ENCODE data around the gene PIP4K2C. TPM values are rescaled to one million over a fixed set of nuclear protein-coding genes. Genes with fewer than 3 reads are reported as not detected.

Gene PIP4K2C
- total RNA-seq, 4 donors from 2014 or later: 38.4 to 308 (median 45.8) TPM

DNA sequence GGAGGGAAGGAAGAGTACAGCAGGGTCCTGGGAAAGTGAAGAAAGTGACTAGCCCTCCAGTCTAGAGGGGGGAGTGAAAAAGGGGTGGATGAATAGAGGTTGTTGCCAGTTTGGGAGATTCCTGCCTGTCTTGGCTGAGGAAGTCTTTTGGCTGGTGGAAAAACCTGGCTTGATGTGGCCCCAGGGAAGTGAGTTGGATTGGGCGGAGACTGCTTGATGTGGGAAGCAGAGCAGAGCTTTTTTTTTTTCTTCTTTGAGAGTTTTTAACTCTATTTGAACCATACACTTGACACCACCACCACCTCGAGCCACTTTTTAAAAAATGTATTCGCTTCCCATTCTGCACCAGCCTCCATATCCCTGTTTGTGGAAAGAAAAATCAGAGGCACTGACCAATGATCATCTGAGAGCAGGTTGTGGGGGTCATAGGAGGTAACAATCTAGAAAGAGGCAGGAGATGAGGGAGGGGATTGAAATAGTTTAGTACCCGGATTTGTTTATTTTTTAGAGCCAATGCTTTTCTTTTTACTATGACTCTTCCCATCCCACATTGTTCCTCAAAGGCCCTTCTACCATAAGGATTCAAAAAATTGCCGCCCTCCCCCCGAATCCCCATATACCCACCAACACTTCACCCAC lies 12.9 kb downstream of the PIP4K2C start:
- 30 to 35% methylated on average over 6 of the region's 6 CpGs for WGBS, 2 donors (ENCODE audit: low coverage in 1 of 2)
- H3K4me3 ChIP-seq: peak overlapping the region; percentile 54 to 94 (median 58)
- no peaks in the 10 kb centered on the region for H3K9me3 ChIP-seq
- peaks cover 19% of the 10 kb centered on the region for H3K27me3 ChIP-seq
- peak; percentile 41 for DNase-seq
- peaks cover 0 to 24% (median 12%) of the 10 kb centered on the region in 4 donors for H3K4me1 ChIP-seq
- in situ Hi-C loops (cut with MboI; ENCODE audit: low pct_ligation_motif_present in 1 of 4, low pct_unique_long_range_greater_than_20kb in 1 of 4, low sequenced_read_pairs in 3 of 4): no loop called here
- no peak for TF ChIP-seq POLR2AphosphoS5 (IDR thresholded peaks at IDR 0.05)
- TF ChIP-seq POLR2A (IDR thresholded peaks at IDR 0.05): peak; percentile 9
- TF ChIP-seq, protein P1, sequence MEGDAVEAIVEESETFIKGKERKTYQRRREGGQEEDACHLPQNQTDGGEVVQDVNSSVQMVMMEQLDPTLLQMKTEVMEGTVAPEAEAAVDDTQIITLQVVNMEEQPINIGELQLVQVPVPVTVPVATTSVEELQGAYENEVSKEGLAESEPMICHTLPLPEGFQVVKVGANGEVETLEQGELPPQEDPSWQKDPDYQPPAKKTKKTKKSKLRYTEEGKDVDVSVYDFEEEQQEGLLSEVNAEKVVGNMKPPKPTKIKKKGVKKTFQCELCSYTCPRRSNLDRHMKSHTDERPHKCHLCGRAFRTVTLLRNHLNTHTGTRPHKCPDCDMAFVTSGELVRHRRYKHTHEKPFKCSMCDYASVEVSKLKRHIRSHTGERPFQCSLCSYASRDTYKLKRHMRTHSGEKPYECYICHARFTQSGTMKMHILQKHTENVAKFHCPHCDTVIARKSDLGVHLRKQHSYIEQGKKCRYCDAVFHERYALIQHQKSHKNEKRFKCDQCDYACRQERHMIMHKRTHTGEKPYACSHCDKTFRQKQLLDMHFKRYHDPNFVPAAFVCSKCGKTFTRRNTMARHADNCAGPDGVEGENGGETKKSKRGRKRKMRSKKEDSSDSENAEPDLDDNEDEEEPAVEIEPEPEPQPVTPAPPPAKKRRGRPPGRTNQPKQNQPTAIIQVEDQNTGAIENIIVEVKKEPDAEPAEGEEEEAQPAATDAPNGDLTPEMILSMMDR (IDR thresholded peaks at IDR 0.05): no peak
- TF ChIP-seq EP300 (IDR thresholded peaks at IDR 0.05; ENCODE audit: low read depth): no peak
- peak overlapping the region; percentile 81 to 95 (median 90) for H3K27ac ChIP-seq
- peaks cover 0 to 24% (median 12%) of the 10 kb centered on the region in 4 donors for H3K36me3 ChIP-seq
- intact Hi-C loops (cut with DNase I; ENCODE audit: low total_unique reads): no loop called here

DNA sequence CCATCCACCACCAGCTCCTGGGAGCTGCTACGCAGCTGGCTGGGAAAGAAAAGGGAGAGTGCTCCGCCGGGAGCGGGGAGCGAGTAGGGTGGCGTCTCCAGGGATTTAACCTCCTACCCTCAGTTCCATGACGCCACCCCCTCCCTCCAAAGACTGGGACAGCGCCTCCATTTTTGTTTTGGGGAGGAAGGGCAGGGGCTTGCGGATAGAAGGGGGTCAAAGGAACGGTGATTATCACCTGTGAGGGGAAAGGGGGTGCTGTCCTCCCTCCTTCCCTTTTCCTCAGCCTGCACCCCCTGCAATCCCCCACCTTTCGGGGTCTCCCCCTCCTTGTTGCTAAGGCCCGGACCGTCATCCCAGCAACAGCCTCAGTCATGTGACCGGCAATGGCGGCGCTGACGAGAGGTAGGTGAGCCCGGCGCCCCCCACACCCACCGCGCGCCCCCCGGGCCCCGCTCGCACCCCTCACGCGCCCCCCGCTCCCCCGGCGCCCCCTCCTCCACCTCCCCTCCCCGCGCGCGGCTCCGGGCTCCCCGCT lies 13.5 kb downstream of the PIP4K2C start, which contains the start of gene DTX3:
DTX3 (plus strand) TSS at position 371 of the 538 bp plus-strand sequence. CDS start 1,694 bp downstream, outside the sequence.
- Histone ChIP-seq H3K27me3 (peaks cover 20% of the 10 kb centered on the region), H3K27ac (peak within 1 kb of the TSS; percentile 81 to 95 (median 90)), H3K4me3 (peak within 1 kb of the TSS; percentile 54 to 94 (median 58)), H3K36me3 (peaks cover 0 to 23% (median 10%) of the 10 kb centered on the region in 4 donors), H3K9me3 (no peaks in the 10 kb centered on the region), H3K4me1 (peaks cover under 1 to 28% (median 12%) of the 10 kb centered on the region in 4 donors)
- intact Hi-C loops (cut with DNase I; ENCODE audit: low total_unique reads) (no loop called here), in situ Hi-C loops (cut with MboI; ENCODE audit: low pct_ligation_motif_present in 1 of 4, low pct_unique_long_range_greater_than_20kb in 1 of 4, low sequenced_read_pairs in 3 of 4) (no loop called here)
- TF ChIP-seq POLR2A (IDR thresholded peaks at IDR 0.05) (no peak), POLR2AphosphoS5 (IDR thresholded peaks at IDR 0.05) (peak in 1 of 3 donors; percentile 30)
- WGBS, 2 donors (ENCODE audit: low coverage in 1 of 2): 3 to 9% methylated on average over 13 to 19 of the region's 36 CpGs
- no peak for DNase-seq

DNA sequence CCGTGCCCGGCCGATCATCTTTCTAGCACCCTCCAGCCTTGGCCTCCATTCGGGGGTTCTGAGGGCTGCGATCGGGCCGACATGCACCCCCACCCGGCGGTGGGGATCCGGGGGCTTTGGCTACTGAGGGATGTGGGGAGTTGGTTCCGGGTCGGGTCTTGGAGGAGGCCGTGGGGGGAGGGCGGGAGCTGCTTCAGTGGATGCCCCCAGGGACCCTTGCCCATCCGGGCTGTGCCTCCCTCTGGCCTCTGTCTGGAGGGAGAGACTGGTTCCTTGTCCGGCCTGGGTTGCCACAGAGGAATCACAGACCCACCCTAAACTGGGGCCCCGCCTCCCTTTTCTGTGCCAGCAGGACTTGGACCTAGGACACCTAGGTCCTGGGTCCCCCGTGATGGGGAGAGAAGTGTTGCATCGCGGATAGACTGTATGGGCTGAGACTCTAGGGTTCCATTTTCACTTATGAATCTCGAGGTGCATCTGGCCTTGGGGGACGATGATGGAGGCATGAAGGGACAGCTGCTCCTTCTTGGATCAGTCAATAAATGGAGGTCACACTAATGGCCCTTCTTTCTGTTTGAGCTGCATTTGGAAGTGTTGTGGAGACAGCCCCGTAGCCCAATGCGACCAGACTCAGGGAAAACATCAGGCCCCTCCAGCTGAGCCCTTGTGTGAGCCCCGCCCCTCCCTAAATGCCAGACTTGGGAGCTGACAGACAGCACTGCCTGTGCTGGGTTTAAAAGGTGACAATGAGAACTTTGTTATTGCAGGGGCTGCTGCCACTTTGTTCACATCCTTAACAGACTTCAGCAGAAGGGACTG lies 14.2 kb downstream of the PIP4K2C start:
- in situ Hi-C loops (cut with MboI; ENCODE audit: low pct_ligation_motif_present in 1 of 4, low pct_unique_long_range_greater_than_20kb in 1 of 4, low sequenced_read_pairs in 3 of 4) (no loop called here), intact Hi-C loops (cut with DNase I; ENCODE audit: low total_unique reads) (no loop called here)
- Histone ChIP-seq H3K27ac (peak overlapping the region; percentile 81 to 95 (median 90)), H3K36me3 (peaks cover 0 to 19% (median 9%) of the 10 kb centered on the region in 4 donors), H3K4me3 (peak overlapping the region; percentile 54 to 94 (median 58)), H3K4me1 (peaks cover 3 to 35% (median 15%) of the 10 kb centered on the region in 4 donors), H3K9me3 (no peaks in the 10 kb centered on the region), H3K27me3 (peaks cover 26% of the 10 kb centered on the region)
- 24% methylated on average over 10 of the region's 25 CpGs; no CpG with 5 or more reads in 1 of the 2 donors for WGBS, 2 donors (ENCODE audit: low coverage in 1 of 2)
- DNase-seq: peak; percentile 44
- TF ChIP-seq POLR2AphosphoS5 (IDR thresholded peaks at IDR 0.05) (no peak), EP300 (IDR thresholded peaks at IDR 0.05; ENCODE audit: low read depth) (no peak), POLR2A (IDR thresholded peaks at IDR 0.05) (no peak)
- TF ChIP-seq, protein P1 (IDR thresholded peaks at IDR 0.05): no peak

DNA sequence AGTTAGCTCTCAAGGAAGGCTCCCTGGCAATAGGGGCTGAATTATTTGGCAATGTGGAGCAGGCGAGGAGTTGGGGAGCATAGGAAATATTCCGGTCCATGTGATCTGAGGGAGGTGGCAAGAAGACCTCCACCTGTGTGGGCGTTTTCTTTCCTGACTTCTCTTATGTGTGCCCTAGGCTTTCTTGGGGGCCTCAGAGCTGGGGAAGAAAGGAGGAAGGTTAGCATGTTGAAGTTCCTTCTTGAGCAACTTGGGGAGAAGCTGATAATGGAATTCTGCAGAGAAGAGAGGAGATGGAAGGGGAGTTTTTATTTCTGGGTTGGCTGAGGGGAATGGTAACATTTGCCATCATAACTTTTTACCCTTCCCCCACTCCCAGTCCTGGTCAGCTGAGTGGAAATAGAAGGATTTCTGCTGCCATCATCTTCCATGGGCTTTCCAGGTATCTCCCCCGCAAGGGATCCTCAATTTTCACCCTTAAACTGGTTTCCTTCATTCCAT lies 14.9 kb downstream of the PIP4K2C start:
- intact Hi-C loops (cut with DNase I; ENCODE audit: low total_unique reads): no loop called here
- H3K36me3 ChIP-seq: peaks cover 0 to 14% (median 6%) of the 10 kb centered on the region in 4 donors
- no peak for TF ChIP-seq EP300 (IDR thresholded peaks at IDR 0.05; ENCODE audit: low read depth)
- TF ChIP-seq POLR2A (IDR thresholded peaks at IDR 0.05): no peak
- TF ChIP-seq, protein P1 (IDR thresholded peaks at IDR 0.05): no peak
- TF ChIP-seq POLR2AphosphoS5 (IDR thresholded peaks at IDR 0.05): no peak
- H3K27ac ChIP-seq: peak overlapping the region; percentile 81 to 95 (median 90)
- H3K4me1 ChIP-seq: peaks cover 3 to 41% (median 18%) of the 10 kb centered on the region in 4 donors
- in situ Hi-C loops (cut with MboI; ENCODE audit: low pct_ligation_motif_present in 1 of 4, low pct_unique_long_range_greater_than_20kb in 1 of 4, low sequenced_read_pairs in 3 of 4): no loop called here
- no peaks in the 10 kb centered on the region for H3K9me3 ChIP-seq
- no peak for DNase-seq
- H3K4me3 ChIP-seq: peak overlapping the region in 2 of 4 donors; percentile 54 to 55
- 66 to 70% methylated on average over 2 to 4 of the region's 4 CpGs for WGBS, 2 donors (ENCODE audit: low coverage in 1 of 2)
- H3K27me3 ChIP-seq: peaks cover 33% of the 10 kb centered on the region
